GM23338 (cell line): Measurements from ENCODE around the gene CDH4. TPM values are rescaled to one million over a fixed set of nuclear protein-coding genes. Genes with fewer than 3 reads are reported as not detected.

Experiments
- ATAC-seq: fragments of 200-7000 bp; cut with Tn5 transposase; 3 replicates; pipeline ENCODE4 v1.9.1; 2020
- DNase-seq: peaks from one replicate; pipeline ENCODE4 v3.0.0-alpha.2; 2015; ENCODE audit warnings: low spot score
- H2AFZ ChIP-seq: fragments of 200-600 bp; sonication (generic); 2 replicates; pipeline ENCODE4 v1.8.0; 2016; ENCODE audit warnings: antibody characterized with exemption, mild to moderate bottlenecking, moderate library complexity
- H3F3A ChIP-seq: fragments of 200-600 bp; sonication (generic); replicated peaks from 2 replicates; pipeline ENCODE4 v1.8.0; 2017; ENCODE audit warnings: antibody characterized with exemption, mixed run types, low read depth
- H3K27ac ChIP-seq: fragments of 200-600 bp; sonication (generic); 2 replicates; pipeline ENCODE4 v1.6.1; 2016; ENCODE audit warnings: low read depth
- H3K27me3 ChIP-seq: fragments of 200-600 bp; sonication (generic); 2 replicates; pipeline ENCODE4 v1.8.0; 2016; ENCODE audit warnings: mild to moderate bottlenecking, mixed run types, moderate library complexity; ENCODE audit not compliant: insufficient read depth
- H3K36me3 ChIP-seq: fragments of 200-600 bp; sonication (generic); 2 replicates; pipeline ENCODE4 v1.8.0; 2016; ENCODE audit warnings: mild to moderate bottlenecking; ENCODE audit not compliant: insufficient read depth
- H3K4me1 ChIP-seq: fragments of 200-600 bp; sonication (generic); 2 replicates; pipeline ENCODE4 v1.8.0; 2016; ENCODE audit warnings: mild to moderate bottlenecking, moderate library complexity; ENCODE audit not compliant: insufficient read depth
- H3K4me2 ChIP-seq: fragments of 200-600 bp; sonication (generic); 2 replicates; pipeline ENCODE4 v1.7.1; 2017; ENCODE audit warnings: mixed run types
- H3K4me3 ChIP-seq: fragments of 200-600 bp; sonication (generic); 2 replicates; pipeline ENCODE4 v1.6.1; 2016; ENCODE audit warnings: mixed run types
- H3K79me2 ChIP-seq: fragments of 200-600 bp; sonication (generic); replicated peaks from 2 replicates; pipeline ENCODE4 v1.8.0; 2017; ENCODE audit warnings: mild to moderate bottlenecking; ENCODE audit not compliant: insufficient read depth
- H3K9me2 ChIP-seq: fragments of 200-600 bp; sonication (generic); 2 replicates; pipeline ENCODE4 v1.8.0; 2017; ENCODE audit not compliant: insufficient read depth
- H4K20me1 ChIP-seq: fragments of 200-600 bp; sonication (generic); replicated peaks from 2 replicates; pipeline ENCODE4 v1.8.0; 2017; ENCODE audit warnings: mild to moderate bottlenecking; ENCODE audit not compliant: insufficient read depth
- H3K27ac Mint-ChIP-seq: 2 replicates; pipeline ENCODE4 v1.8.0; 2020; ENCODE audit warnings: inconsistent platforms, mild to moderate bottlenecking, moderate library complexity, mixed read lengths
- H3K27me3 Mint-ChIP-seq: 3 replicates; pipeline ENCODE4 v1.8.0; 2022; ENCODE audit warnings: low read depth, mild to moderate bottlenecking, moderate library complexity, mixed read lengths, inconsistent platforms; ENCODE audit not compliant: insufficient read depth, poor library complexity
- H3K36me3 Mint-ChIP-seq: 3 replicates; pipeline ENCODE4 v1.8.0; 2021; ENCODE audit warnings: low read depth, mild to moderate bottlenecking, inconsistent platforms, moderate library complexity, mixed read lengths
- H3K4me1 Mint-ChIP-seq: 3 replicates; pipeline ENCODE4 v1.8.0; 2020; ENCODE audit warnings: mild to moderate bottlenecking, inconsistent platforms, mixed read lengths
- H3K4me3 Mint-ChIP-seq: 3 replicates; pipeline ENCODE4 v1.8.0; 2021; ENCODE audit warnings: moderate library complexity, mild to moderate bottlenecking, inconsistent platforms, mixed read lengths
- H3K9me3 Mint-ChIP-seq: 3 replicates; pipeline ENCODE4 v1.8.0; 2020; ENCODE audit warnings: moderate library complexity, mild to moderate bottlenecking, inconsistent platforms, mixed read lengths
- CREB1 ChIP-seq: fragments of 250-450 bp; sonication (Bioruptor Pico); IDR thresholded peaks from 2 replicates; pipeline ENCODE4 v1.5.0; 2020; ENCODE audit warnings: low read depth, mild to moderate bottlenecking, moderate library complexity
- CTCF ChIP-seq, 2 experiments: fragments of 200-600 bp in 1 of 2; sonication (generic) in 1 of 2; conservative IDR thresholded peaks; 2 replicates each; pipeline versions ENCODE4 v1.5.1 to v1.6.1; 2016 to 2017; ENCODE audit warnings: antibody characterized with exemption in 2 of 2, low read depth in 2 of 2, mild to moderate bottlenecking in 2 of 2, moderate library complexity in 1 of 2
- EZH2 ChIP-seq: fragments of 200-600 bp; sonication (generic); IDR thresholded peaks from one replicate; pipeline ENCODE4 v1.8.0; 2017; ENCODE audit warnings: antibody characterized with exemption, mild to moderate bottlenecking, low read depth; ENCODE audit not compliant: unreplicated experiment
- EZH2phosphoT487 ChIP-seq: fragments of 200-600 bp; sonication (generic); IDR thresholded peaks from one replicate; pipeline ENCODE4 v1.8.1; 2018; ENCODE audit warnings: antibody characterized with exemption; ENCODE audit not compliant: unreplicated experiment
- JUNB ChIP-seq: IDR thresholded peaks from one replicate; pipeline ENCODE4 v1.6.1; 2016; ENCODE audit warnings: antibody characterized with exemption; ENCODE audit not compliant: unreplicated experiment
- NANOG ChIP-seq: IDR thresholded peaks from 2 replicates; pipeline ENCODE4 v1.6.1; 2016; ENCODE audit warnings: antibody characterized with exemption, borderline replicate concordance
- POLR2AphosphoS5 ChIP-seq: IDR thresholded peaks from 2 replicates; pipeline ENCODE4 v1.6.1; 2016; ENCODE audit warnings: antibody characterized with exemption, low read depth
- STAT1 ChIP-seq: IDR thresholded peaks from one replicate; pipeline ENCODE4 v1.6.1; 2016; ENCODE audit warnings: antibody characterized with exemption; ENCODE audit not compliant: unreplicated experiment
- ZNF114 ChIP-seq: fragments of 250-450 bp; sonication (Bioruptor Pico); IDR thresholded peaks from 2 replicates; pipeline ENCODE4 v1.5.0; 2020; ENCODE audit warnings: mild to moderate bottlenecking, moderate library complexity
- ZNF331 ChIP-seq: fragments of 250-450 bp; sonication (Bioruptor Pico); IDR thresholded peaks from 2 replicates; pipeline ENCODE4 v1.5.0; 2020; ENCODE audit warnings: low read depth, mild to moderate bottlenecking, moderate library complexity
- polyA plus RNA-seq: library from polyadenylated mRNA; unstranded; fragments of >200 nt; fragmentation: Nextera tagmentation; extraction: Ambion mirVana; gene quantifications from 2 replicates; pipeline ENCODE4 v1.2.1, GENCODE V29; 2016
- total RNA-seq: library from RNA; depleted of rRNA; stranded (reverse); fragments of >200 nt; shearing (Covaris generic); gene quantifications from 2 replicates; pipeline ENCODE4 v1.2.3, GENCODE V29; 2014
- TF ChIP-seq, protein P1 (sequence below): IDR thresholded peaks from 2 replicates; pipeline ENCODE4 v1.6.1; 2016; ENCODE audit warnings: antibody characterized with exemption

The CDH4 gene
- total and polyA plus RNA-seq, 2 experiments from 2014 or later: 1.2 to 4.2 TPM

DNA sequence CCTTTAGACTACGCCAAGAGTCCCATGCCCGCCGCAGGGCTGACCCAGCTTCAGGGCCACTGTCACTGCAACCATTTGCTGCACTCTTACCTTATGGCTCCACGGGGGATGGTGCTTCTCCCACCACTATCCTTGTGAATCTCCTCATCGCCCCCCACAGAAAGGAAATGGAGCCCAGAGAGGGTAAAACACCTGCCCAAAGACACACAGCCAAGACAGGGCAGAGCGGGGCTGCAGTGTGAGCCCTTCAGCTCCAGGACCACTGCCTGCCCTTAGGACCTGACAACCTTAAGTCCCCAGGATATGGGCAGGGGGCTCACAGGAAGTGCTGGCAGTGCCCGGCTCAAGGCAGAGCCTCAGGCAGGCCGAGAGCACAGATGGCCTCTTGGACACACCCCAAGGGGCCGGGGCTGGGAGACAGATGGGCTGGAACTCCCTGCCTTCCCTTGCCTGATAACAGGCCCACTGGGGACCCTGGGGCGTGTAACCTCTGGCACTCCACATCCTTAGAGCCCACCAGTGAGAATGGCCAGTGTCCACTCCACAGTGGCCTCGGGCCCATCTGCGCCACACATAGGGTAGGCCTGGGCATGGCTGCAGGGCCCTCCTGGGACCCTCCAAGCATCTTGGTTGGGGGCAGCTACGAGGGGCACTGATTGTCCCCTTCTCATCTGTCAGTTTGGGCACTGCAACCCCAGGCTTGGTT, 548.5 kb downstream of the CDH4 start (continued):
- TF ChIP-seq NANOG (no peak), CTCF (conservative IDR thresholded peaks at IDR 0.05; ENCODE audit: low read depth in 2 of 2) (no peak), EZH2 (no peak), STAT1 (no peak), EZH2phosphoT487 (no peak)

DNA sequence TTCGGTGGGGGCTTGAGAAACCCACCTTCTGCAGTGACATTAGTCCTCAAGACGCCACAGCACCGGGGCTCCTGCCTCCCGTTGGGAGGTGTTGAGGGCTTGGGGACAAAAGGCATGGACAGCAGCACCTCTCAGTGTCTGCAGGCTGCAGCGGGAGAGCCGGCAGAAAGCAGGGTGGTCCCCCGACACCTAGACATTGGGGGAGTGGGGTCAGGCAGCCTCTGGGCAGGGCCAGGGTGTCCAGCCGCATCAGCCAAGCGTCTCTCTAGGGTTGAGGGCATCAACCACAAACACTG, 549.0 kb downstream of the CDH4 start:
- H3K36me3 Mint-ChIP-seq: no peaks in the 10 kb centered on the region
- H3K27ac Mint-ChIP-seq: no peak overlapping the region
- H3F3A ChIP-seq: no peaks in the 10 kb centered on the region
- H3K9me2 ChIP-seq: no peaks in the 10 kb centered on the region
- no peaks in the 10 kb centered on the region for H3K79me2 ChIP-seq
- TF ChIP-seq JUNB (no peak), CREB1 (CRISPR knock-in tag) (no peak)
- H3K4me3 Mint-ChIP-seq: no peak overlapping the region
- no peaks in the 10 kb centered on the region for H3K9me3 Mint-ChIP-seq
- no peaks in the 10 kb centered on the region for H3K27me3 ChIP-seq
- no peaks in the 10 kb centered on the region for H3K4me1 ChIP-seq
- H4K20me1 ChIP-seq: no peaks in the 10 kb centered on the region
- H3K4me2 ChIP-seq: no peak overlapping the region
- ATAC-seq: no peak
- H3K27me3 Mint-ChIP-seq: peaks cover 13% of the 10 kb centered on the region
- no peak overlapping the region for H2AFZ ChIP-seq
- DNase-seq: no peak
- no peak overlapping the region for H3K4me3 ChIP-seq
- H3K27ac ChIP-seq: no peak overlapping the region
- peaks cover 16% of the 10 kb centered on the region for H3K4me1 Mint-ChIP-seq
- H3K36me3 ChIP-seq: no peaks in the 10 kb centered on the region

DNA sequence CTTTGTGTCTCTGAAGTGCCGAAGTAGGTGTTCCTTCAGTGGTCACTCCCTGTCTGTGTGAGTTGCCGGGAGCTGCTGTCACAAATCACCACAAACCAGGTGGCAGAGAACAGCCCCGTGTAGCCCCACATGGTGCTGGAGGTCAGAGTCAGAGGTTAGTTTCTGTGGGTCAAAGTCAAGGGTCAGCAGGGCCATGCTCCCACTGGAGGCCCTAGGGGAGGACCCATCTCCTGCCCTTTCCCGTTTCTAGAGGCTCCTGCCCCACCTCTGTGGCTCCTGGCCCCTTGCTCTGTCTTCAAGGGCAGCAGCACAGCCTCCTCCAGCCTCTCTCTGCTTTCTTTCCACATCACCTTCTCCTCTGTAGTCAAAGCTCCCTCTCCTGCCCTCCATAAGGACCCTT, 549.4 kb downstream of the CDH4 start:
- no peaks in the 10 kb centered on the region for H3K36me3 ChIP-seq
- no peaks in the 10 kb centered on the region for H3K79me2 ChIP-seq
- Mint-ChIP-seq H3K27me3 (peaks cover 16% of the 10 kb centered on the region), H3K9me3 (no peaks in the 10 kb centered on the region), H3K4me3 (no peak overlapping the region), H3K4me1 (peaks cover 16% of the 10 kb centered on the region), H3K27ac (no peak overlapping the region), H3K36me3 (no peaks in the 10 kb centered on the region)
- no peaks in the 10 kb centered on the region for H3K27me3 ChIP-seq
- H3K4me3 ChIP-seq: no peak overlapping the region
- H3K9me2 ChIP-seq: no peaks in the 10 kb centered on the region
- DNase-seq (no peak), ATAC-seq (no peak)
- no peaks in the 10 kb centered on the region for H3K4me1 ChIP-seq
- no peak overlapping the region for H2AFZ ChIP-seq
- no peak overlapping the region for H3K4me2 ChIP-seq
- no peaks in the 10 kb centered on the region for H3F3A ChIP-seq
- no peaks in the 10 kb centered on the region for H4K20me1 ChIP-seq
- no peak overlapping the region for H3K27ac ChIP-seq
- no peak for TF ChIP-seq EZH2phosphoT487
- TF ChIP-seq JUNB: no peak
- TF ChIP-seq ZNF114 (CRISPR knock-in tag): no peak
- no peak for TF ChIP-seq CREB1 (CRISPR knock-in tag)
- TF ChIP-seq NANOG: no peak
- TF ChIP-seq POLR2AphosphoS5: no peak
- TF ChIP-seq ZNF331 (CRISPR knock-in tag): no peak
- no peak for TF ChIP-seq STAT1
- no peak for TF ChIP-seq CTCF (conservative IDR thresholded peaks at IDR 0.05; ENCODE audit: low read depth in 2 of 2)
- TF ChIP-seq EZH2: no peak
- TF ChIP-seq, protein P1, sequence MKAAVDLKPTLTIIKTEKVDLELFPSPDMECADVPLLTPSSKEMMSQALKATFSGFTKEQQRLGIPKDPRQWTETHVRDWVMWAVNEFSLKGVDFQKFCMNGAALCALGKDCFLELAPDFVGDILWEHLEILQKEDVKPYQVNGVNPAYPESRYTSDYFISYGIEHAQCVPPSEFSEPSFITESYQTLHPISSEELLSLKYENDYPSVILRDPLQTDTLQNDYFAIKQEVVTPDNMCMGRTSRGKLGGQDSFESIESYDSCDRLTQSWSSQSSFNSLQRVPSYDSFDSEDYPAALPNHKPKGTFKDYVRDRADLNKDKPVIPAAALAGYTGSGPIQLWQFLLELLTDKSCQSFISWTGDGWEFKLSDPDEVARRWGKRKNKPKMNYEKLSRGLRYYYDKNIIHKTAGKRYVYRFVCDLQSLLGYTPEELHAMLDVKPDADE: no peak
